GM12878 (cell line): Measurements from ENCODE around the gene TEC. TPM values are rescaled to one million over a fixed set of nuclear protein-coding genes. Genes with fewer than 3 reads are reported as not detected.

Experiments
- ATAC-seq: fragments of 200-7000 bp; cut with Tn5 transposase; 3 replicates; pipeline ENCODE4 v1.9.1; 2020; ENCODE audit warnings: mild to moderate bottlenecking, moderate library complexity
- BruUV-seq: library from RNA; stranded (reverse); fragments of 400-500 nt; replicated peaks from 2 replicates; lab custom pipeline; 2021; lab: Mats Ljungman, UMichigan
- CTCF ChIA-PET: fragments of 300-600 bp; sonication (Branson Sonifier 250); formaldehyde crosslinking; extraction: SDS; loops from one replicate; lab custom pipeline; 2021; ENCODE audit warnings: inconsistent platforms; lab: Yijun Ruan, JAX
- POLR2A ChIA-PET: fragments of 350-600 bp; formaldehyde crosslinking; extraction: SDS; loops from one replicate; lab custom pipeline; 2021; ENCODE audit warnings: inconsistent platforms; lab: Charles Lee
- RAD21 ChIA-PET: fragments of 300-600 bp; sonication (Branson Sonifier 250); formaldehyde crosslinking; loops from one replicate; lab custom pipeline; 2023; ENCODE audit warnings: antibody characterized with exemption; ENCODE audit not compliant: unreplicated experiment; lab: Charles Lee
- SMC1A ChIA-PET: fragments of 300-600 bp; sonication (Branson Sonifier 250); formaldehyde crosslinking; loops from one replicate; lab custom pipeline; 2023; ENCODE audit not compliant: unreplicated experiment, uncharacterized antibody; lab: Charles Lee
- DNase-seq: peaks from one replicate; pipeline ENCODE4 v3.0.0-alpha.2; 2011; ENCODE audit warnings: low read depth, low spot score
- FAIRE-seq: peaks from 3 replicates; lab custom pipeline; 2011; peaks lifted over from hg19 to GRCh38; lab: Jason Lieb, UNC
- H2AFZ ChIP-seq: 2 replicates; pipeline ENCODE4 v1.6.0; 2011; ENCODE audit warnings: low read depth, low read length, control low read depth; ENCODE audit not compliant: control insufficient read depth
- H3K27ac ChIP-seq: 2 replicates; pipeline ENCODE4 v1.5.1; 2011; ENCODE audit warnings: control low read depth; ENCODE audit not compliant: control insufficient read depth, insufficient read depth
- H3K27me3 ChIP-seq, 2 experiments: replicated peaks in 1 of 2; 2 replicates each; pipeline versions ENCODE4 v1.6.0 to v1.6.1; 2011; ENCODE audit warnings: low read length in 1 of 2; ENCODE audit not compliant: control insufficient read depth in 2 of 2, insufficient read depth in 2 of 2
- H3K36me3 ChIP-seq, 2 experiments: 2 replicates each; pipeline ENCODE4 v1.5.1; 2011; ENCODE audit warnings: low read length in 1 of 2; ENCODE audit not compliant: control insufficient read depth in 2 of 2, insufficient read depth in 2 of 2
- H3K4me1 ChIP-seq: 2 replicates; pipeline ENCODE4 v1.6.1; 2011; ENCODE audit warnings: mild to moderate bottlenecking, low read length, moderate library complexity, mixed read lengths; ENCODE audit not compliant: control insufficient read depth, insufficient read depth
- H3K4me2 ChIP-seq: 2 replicates; pipeline ENCODE4 v1.6.0; 2011; ENCODE audit warnings: control low read depth; ENCODE audit not compliant: control insufficient read depth, insufficient read depth
- H3K4me3 ChIP-seq: fragments of 200-600 bp; sonication (generic); 2 replicates; pipeline ENCODE4 v1.5.1; 2016
- H3K79me2 ChIP-seq: 2 replicates; pipeline ENCODE4 v1.6.0; 2011; ENCODE audit warnings: low read length; ENCODE audit not compliant: control insufficient read depth, insufficient read depth
- H3K9ac ChIP-seq: 2 replicates; pipeline ENCODE4 v1.8.0; 2011; ENCODE audit warnings: low read length, control low read depth, mixed read lengths; ENCODE audit not compliant: control insufficient read depth, insufficient read depth
- H3K9me3 ChIP-seq: replicated peaks from 3 replicates; pipeline ENCODE4 v1.5.1; 2011; ENCODE audit warnings: mild to moderate bottlenecking, low read length; ENCODE audit not compliant: control insufficient read depth, insufficient read depth
- H4K20me1 ChIP-seq: 2 replicates; pipeline ENCODE4 v1.6.0; 2011; ENCODE audit not compliant: control insufficient read depth, insufficient read depth
- ATF7 ChIP-seq: fragments of 450-650 bp; IDR thresholded peaks from 2 replicates; pipeline ENCODE4 v1.6.1; 2016; ENCODE audit warnings: low read depth, mild to moderate bottlenecking
- CHD2 ChIP-seq: IDR thresholded peaks from 2 replicates; pipeline ENCODE4 v1.6.1; 2011; ENCODE audit warnings: low read depth, low read length, improper control_type of control experiment, borderline replicate concordance
- E2F4 ChIP-seq: IDR thresholded peaks from 2 replicates; pipeline ENCODE4 v1.6.1; 2012; ENCODE audit warnings: low read depth, low read length, improper control_type of control experiment
- NR2C1 ChIP-seq: fragments of 450-650 bp; IDR thresholded peaks from 2 replicates; pipeline ENCODE4 v1.6.1; 2017; ENCODE audit warnings: antibody characterized with exemption, mild to moderate bottlenecking, moderate library complexity
- RBBP5 ChIP-seq: fragments of 200-600 bp; sonication (generic); conservative IDR thresholded peaks from 2 replicates; pipeline ENCODE4 v1.6.1; 2016
- YY1 ChIP-seq: IDR thresholded peaks from 2 replicates; pipeline ENCODE4 v1.6.1; 2011; ENCODE audit warnings: low read depth, mild to moderate bottlenecking, low read length
- WGBS: methylation state at CpG from one replicate; pipeline ENCODE4 v1.1.6; 2016; ENCODE audit warnings: low lambda C conversion rate; ENCODE audit not compliant: insufficient replicate concordance, insufficient coverage; ENCODE audit errors: missing lambda C conversion rate; 5-methylcytosine and 5-hydroxymethylcytosine counted together
- in situ Hi-C: fragments of 300-500 bp; cut with MboI; formaldehyde crosslinking; loops from 9 replicates; pipeline ENCODE4 v1.14.3; 2018; ENCODE audit warnings: mixed read lengths
- intact Hi-C: fragments of 100-400 bp; cut with micrococcal nuclease; formaldehyde crosslinking; loops from one replicate; pipeline ENCODE4 v1.14.2; 2022; ENCODE audit not compliant: unreplicated experiment
- polyA plus RNA-seq, 11 experiments: library from polyadenylated mRNA; depleted of rRNA in 4 of 11; unstranded in 6 of 11; stranded (reverse) in 5 of 11; fragments of >200 nt; fragmentation: Nextera tagmentation in 4 of 11; fragmentation: Illumina TruSeq in 1 of 11; extraction: Ambion mirVana in 4 of 11; extraction: Trizol in 1 of 11; gene quantifications; 1 replicate in 1 of 11; 2 replicates in 10 of 11; pipeline versions ENCODE4 v1.2.1 to v1.2.3, GENCODE V29; 2011 to 2016; ENCODE audit warnings: inconsistent platforms in 2 of 11, missing spikeins in 2 of 11, low read depth in 1 of 11
- total RNA-seq, 4 experiments: library from RNA; depleted of rRNA in 3 of 4; stranded (reverse); fragments of >200 nt in 3 of 4; fragmentation: Illumina TruSeq in 1 of 4; extraction: Trizol in 1 of 4; gene quantifications; 2 replicates each; pipeline versions ENCODE4 v1.2.1 to v1.2.3, GENCODE V29; 2013 to 2021
- TF ChIP-seq, protein P1 (sequence below): IDR thresholded peaks from 2 replicates; pipeline ENCODE4 v1.6.1; 2012; ENCODE audit warnings: low read depth, low read length, improper control_type of control experiment
- TF ChIP-seq, protein P2 (sequence below): fragments of 150-350 bp; IDR thresholded peaks from 2 replicates; pipeline ENCODE4 v1.6.1; 2016; ENCODE audit warnings: low read depth, low read length

TEC gene
- total and polyA plus RNA-seq, 10 of the 15 experiments (the other 5 are each of a cell fraction or from before 2014, with no cell fraction given): 7.4 to 27.2 (median 17.1) TPM

GRCh38 chr4:48299560-48299959, 29.9 kb upstream of the TEC start:
- BruUV-seq: no TSS peak
- 97% methylated on average over 4 of the region's 4 CpGs for WGBS
- no peak for FAIRE-seq
- in situ Hi-C loops: no loop called here
- ChIA-PET RAD21 (no interaction called here), SMC1A (interaction anchor here (1.1 kb wide), 1 partner anchor 37 kb away, joined by 4 read pairs; no protein-coding TSS in a partner anchor), POLR2A (no interaction called here), CTCF (no interaction called here)
- Histone ChIP-seq H3K36me3 (no peaks in the 10 kb centered on the region), H4K20me1 (no peaks in the 10 kb centered on the region), H3K27me3 (no peaks in the 10 kb centered on the region), H3K4me2 (no peak overlapping the region)
- no peak for TF ChIP-seq CHD2
- TF ChIP-seq YY1: no peak
- no peak for TF ChIP-seq NR2C1
- TF ChIP-seq RBBP5: no peak
- TF ChIP-seq, all 136 proteins: peak for 0
- Histone ChIP-seq H3K9me3 (no peaks in the 10 kb centered on the region), H3K4me1 (peaks cover 7% of the 10 kb centered on the region), H3K9ac (no peak overlapping the region), H3K79me2 (no peaks in the 10 kb centered on the region), H3K4me3 (no peak overlapping the region), H3K27ac (no peak overlapping the region), H2AFZ (no peak overlapping the region)
- intact Hi-C loops: no loop called here
- no peak for ATAC-seq
- DNase-seq: no peak

DNA sequence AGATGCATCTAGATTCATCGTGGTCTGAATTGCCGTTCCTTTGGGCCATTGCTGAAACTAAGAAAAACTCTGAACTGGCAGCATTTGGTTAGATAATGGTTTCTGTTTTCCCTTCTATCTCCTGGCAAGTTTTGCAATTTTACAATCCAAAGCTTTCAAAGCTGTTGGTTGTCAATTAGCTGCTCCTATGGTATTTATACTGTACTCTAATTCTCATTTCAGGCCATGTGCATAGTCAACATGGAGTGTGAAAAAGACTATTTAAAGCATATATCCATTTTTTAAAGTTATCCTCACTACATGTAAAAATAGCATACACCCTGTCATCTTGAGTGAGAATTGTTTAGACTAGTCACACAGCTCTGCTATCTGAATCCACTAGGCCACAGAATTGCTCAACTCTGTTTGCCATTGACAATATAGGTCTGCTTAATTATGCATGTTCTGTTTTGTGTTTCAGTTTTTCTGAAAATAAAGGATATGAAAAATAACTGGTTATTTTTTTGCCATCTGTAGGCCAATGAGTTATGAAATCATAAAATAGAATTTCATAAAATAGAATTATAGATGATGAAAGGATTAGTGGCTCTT, 27.7 kb upstream of the TEC start:
- DNase-seq (no peak), ATAC-seq (no peak), FAIRE-seq (no peak)
- H3K79me2 ChIP-seq: no peaks in the 10 kb centered on the region
- SMC1A ChIA-PET: interaction anchor here (0.8 to 1.9 kb wide), 4 partner anchors 14 to 170 kb away, joined by 3 to 5 read pairs (median 3); no protein-coding TSS in a partner anchor
- H3K36me3 ChIP-seq: no peaks in the 10 kb centered on the region
- RAD21 ChIA-PET: interaction anchor here (1.0 kb wide), 1 partner anchor 13 kb away, joined by 3 read pairs; no protein-coding TSS in a partner anchor
- POLR2A ChIA-PET: no interaction called here
- H3K9ac ChIP-seq: no peak overlapping the region
- intact Hi-C loops (no loop called here), in situ Hi-C loops (no loop called here)
- BruUV-seq: no TSS peak
- H2AFZ ChIP-seq: no peak overlapping the region
- H3K4me2 ChIP-seq: no peak overlapping the region
- no peaks in the 10 kb centered on the region for H4K20me1 ChIP-seq
- no peaks in the 10 kb centered on the region for H3K9me3 ChIP-seq
- no peaks in the 10 kb centered on the region for H3K27me3 ChIP-seq
- no peak for TF ChIP-seq ATF7
- TF ChIP-seq E2F4: no peak
- TF ChIP-seq, protein P1, sequence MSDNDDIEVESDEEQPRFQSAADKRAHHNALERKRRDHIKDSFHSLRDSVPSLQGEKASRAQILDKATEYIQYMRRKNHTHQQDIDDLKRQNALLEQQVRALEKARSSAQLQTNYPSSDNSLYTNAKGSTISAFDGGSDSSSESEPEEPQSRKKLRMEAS: no peak
- TF ChIP-seq, protein P2, sequence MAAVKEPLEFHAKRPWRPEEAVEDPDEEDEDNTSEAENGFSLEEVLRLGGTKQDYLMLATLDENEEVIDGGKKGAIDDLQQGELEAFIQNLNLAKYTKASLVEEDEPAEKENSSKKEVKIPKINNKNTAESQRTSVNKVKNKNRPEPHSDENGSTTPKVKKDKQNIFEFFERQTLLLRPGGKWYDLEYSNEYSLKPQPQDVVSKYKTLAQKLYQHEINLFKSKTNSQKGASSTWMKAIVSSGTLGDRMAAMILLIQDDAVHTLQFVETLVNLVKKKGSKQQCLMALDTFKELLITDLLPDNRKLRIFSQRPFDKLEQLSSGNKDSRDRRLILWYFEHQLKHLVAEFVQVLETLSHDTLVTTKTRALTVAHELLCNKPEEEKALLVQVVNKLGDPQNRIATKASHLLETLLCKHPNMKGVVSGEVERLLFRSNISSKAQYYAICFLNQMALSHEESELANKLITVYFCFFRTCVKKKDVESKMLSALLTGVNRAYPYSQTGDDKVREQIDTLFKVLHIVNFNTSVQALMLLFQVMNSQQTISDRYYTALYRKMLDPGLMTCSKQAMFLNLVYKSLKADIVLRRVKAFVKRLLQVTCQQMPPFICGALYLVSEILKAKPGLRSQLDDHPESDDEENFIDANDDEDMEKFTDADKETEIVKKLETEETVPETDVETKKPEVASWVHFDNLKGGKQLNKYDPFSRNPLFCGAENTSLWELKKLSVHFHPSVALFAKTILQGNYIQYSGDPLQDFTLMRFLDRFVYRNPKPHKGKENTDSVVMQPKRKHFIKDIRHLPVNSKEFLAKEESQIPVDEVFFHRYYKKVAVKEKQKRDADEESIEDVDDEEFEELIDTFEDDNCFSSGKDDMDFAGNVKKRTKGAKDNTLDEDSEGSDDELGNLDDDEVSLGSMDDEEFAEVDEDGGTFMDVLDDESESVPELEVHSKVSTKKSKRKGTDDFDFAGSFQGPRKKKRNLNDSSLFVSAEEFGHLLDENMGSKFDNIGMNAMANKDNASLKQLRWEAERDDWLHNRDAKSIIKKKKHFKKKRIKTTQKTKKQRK: no peak
- H3K4me3 ChIP-seq: no peak overlapping the region
- CTCF ChIA-PET: interaction anchor here (1.3 to 3.6 kb wide), 5 partner anchors 7 to 22 kb away, joined by 3 to 10 read pairs (median 5); no protein-coding TSS in a partner anchor
- WGBS: 75% methylated on average over 2 of the region's 2 CpGs
- H3K27ac ChIP-seq: no peak overlapping the region
- peaks cover 7% of the 10 kb centered on the region for H3K4me1 ChIP-seq
